HFFc6 (cell line): Measurements from ENCODE around the gene CCDC91. TPM values are rescaled to one million over a fixed set of nuclear protein-coding genes. Genes with fewer than 3 reads are reported as not detected.

ENCODE experiments used
- DNase-seq: peaks from one replicate; pipeline ENCODE4 v3.0.0-alpha.2; 2018
- H3K27ac Mint-ChIP-seq: 2 replicates; pipeline ENCODE4 v1.8.0; 2020; ENCODE audit warnings: mild to moderate bottlenecking, mixed read lengths
- H3K27me3 Mint-ChIP-seq: 2 replicates; pipeline ENCODE4 v1.8.0; 2021; ENCODE audit warnings: mild to moderate bottlenecking, moderate library complexity, mixed read lengths; ENCODE audit not compliant: insufficient read depth
- H3K36me3 Mint-ChIP-seq: 2 replicates; pipeline ENCODE4 v1.8.0; 2021; ENCODE audit warnings: low read depth, mixed read lengths
- H3K4me1 Mint-ChIP-seq: 2 replicates; pipeline ENCODE4 v1.8.0; 2020; ENCODE audit warnings: low read depth, mixed read lengths
- H3K4me3 Mint-ChIP-seq: 2 replicates; pipeline ENCODE4 v1.8.0; 2020; ENCODE audit warnings: mild to moderate bottlenecking, moderate library complexity, mixed read lengths
- H3K9me3 Mint-ChIP-seq: 2 replicates; pipeline ENCODE4 v1.8.0; 2020; ENCODE audit warnings: mild to moderate bottlenecking, mixed read lengths
- total RNA-seq, 6 experiments: library from RNA; stranded (reverse); fragmentation: NEBNext Ultra II Directional; extraction: Animal tissue kit (Norgen Biotek cat#: 25700); gene quantifications; 2 replicates in 1 of 6; 3 replicates in 5 of 6; pipeline ENCODE4 v1.2.3, GENCODE V29; 2021
- TF ChIP-seq, protein P1 (sequence below): fragments of 200-600 bp; sonication (generic); IDR thresholded peaks from 2 replicates; pipeline ENCODE4 v1.5.0; 2021; ENCODE audit warnings: antibody characterized with exemption, mild to moderate bottlenecking

The CCDC91 gene
- total RNA-seq, 6 experiments from 2014 or later: 14.7 to 17.3 (median 16.7) TPM

DNA sequence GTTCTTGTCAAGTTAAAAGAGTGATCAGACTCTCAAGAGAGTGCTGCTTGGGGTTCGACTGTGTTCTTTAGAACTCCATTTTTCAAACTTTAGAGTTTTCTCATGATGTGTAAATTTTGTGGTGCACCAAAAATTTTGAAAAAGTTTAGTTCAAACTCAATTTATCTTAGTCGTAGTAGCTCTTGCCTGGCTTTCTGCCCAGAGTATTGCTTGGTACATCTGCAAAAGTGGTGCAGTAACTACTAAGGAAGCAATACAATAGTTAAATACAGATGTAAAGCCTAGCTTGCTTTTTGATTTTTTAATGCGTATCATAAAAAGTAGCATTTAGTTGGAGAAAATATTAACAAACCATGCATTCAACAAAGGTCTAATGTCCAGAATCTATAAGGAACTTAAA, 9.5 kb upstream of the CCDC91 start:
- DNase-seq: no peak
- Mint-ChIP-seq H3K9me3 (no peaks in the 10 kb centered on the region), H3K36me3 (no peaks in the 10 kb centered on the region; the same call in 1 of the 2 replicates), H3K27me3 (peaks cover 5% of the 10 kb centered on the region), H3K27ac (no peak overlapping the region), H3K4me3 (no peak overlapping the region), H3K4me1 (peaks cover 11% of the 10 kb centered on the region)
- TF ChIP-seq, protein P1, sequence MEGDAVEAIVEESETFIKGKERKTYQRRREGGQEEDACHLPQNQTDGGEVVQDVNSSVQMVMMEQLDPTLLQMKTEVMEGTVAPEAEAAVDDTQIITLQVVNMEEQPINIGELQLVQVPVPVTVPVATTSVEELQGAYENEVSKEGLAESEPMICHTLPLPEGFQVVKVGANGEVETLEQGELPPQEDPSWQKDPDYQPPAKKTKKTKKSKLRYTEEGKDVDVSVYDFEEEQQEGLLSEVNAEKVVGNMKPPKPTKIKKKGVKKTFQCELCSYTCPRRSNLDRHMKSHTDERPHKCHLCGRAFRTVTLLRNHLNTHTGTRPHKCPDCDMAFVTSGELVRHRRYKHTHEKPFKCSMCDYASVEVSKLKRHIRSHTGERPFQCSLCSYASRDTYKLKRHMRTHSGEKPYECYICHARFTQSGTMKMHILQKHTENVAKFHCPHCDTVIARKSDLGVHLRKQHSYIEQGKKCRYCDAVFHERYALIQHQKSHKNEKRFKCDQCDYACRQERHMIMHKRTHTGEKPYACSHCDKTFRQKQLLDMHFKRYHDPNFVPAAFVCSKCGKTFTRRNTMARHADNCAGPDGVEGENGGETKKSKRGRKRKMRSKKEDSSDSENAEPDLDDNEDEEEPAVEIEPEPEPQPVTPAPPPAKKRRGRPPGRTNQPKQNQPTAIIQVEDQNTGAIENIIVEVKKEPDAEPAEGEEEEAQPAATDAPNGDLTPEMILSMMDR: no peak

DNA sequence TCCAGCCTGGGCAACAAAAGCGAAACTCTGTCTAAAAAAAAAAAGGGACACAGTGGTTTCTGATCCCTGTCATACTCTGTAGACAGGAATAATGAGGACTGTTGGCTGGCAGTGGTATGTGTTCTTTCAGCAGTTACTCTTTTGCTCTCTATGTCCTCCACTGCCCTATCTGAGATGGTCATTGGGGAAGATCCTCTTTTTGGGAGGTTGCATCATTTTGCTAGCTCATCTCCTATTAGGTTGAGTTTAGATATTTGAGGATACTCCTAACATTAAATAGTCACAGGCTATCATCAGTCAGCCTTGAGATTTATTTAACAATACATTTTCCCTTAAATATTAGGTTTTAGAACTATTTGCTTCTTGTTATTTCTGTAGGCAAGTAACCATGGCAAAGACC, 5.9 kb upstream of the CCDC91 start:
- peaks cover 15% of the 10 kb centered on the region for H3K36me3 Mint-ChIP-seq
- H3K4me1 Mint-ChIP-seq: peaks cover 3% of the 10 kb centered on the region; the same call in 1 of the 2 replicates
- no peaks in the 10 kb centered on the region for H3K9me3 Mint-ChIP-seq
- no peak overlapping the region for H3K27ac Mint-ChIP-seq
- no peak overlapping the region for H3K4me3 Mint-ChIP-seq
- peaks cover 5% of the 10 kb centered on the region for H3K27me3 Mint-ChIP-seq
- no peak for DNase-seq
- TF ChIP-seq, protein P1: no peak

DNA sequence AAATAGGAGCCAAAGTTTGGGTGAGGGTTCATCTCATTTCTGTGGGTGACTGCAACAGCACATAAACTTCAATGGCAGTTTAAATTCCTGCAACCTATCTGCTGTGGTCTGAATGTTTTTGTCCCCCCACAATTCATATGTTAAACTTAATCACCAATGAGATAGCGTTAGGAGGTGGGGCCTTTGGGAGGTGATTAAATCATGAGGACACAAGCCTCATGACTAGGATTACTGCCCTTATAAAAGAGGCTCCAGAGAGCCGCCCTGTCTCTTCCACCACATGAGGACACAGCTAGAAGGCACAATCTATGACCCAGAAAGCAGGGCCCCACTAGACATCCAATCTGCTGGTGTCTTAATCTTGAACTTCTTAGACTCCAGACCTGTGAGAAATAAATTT, 3.8 kb upstream of the CCDC91 start:
- no peaks in the 10 kb centered on the region for H3K9me3 Mint-ChIP-seq
- no peak for DNase-seq
- H3K36me3 Mint-ChIP-seq: peaks cover 20% of the 10 kb centered on the region
- H3K27ac Mint-ChIP-seq: no peak overlapping the region
- TF ChIP-seq, protein P1: no peak
- H3K4me1 Mint-ChIP-seq: peaks cover 19% of the 10 kb centered on the region
- no peak overlapping the region for H3K4me3 Mint-ChIP-seq
- H3K27me3 Mint-ChIP-seq: peaks cover 9% of the 10 kb centered on the region

DNA sequence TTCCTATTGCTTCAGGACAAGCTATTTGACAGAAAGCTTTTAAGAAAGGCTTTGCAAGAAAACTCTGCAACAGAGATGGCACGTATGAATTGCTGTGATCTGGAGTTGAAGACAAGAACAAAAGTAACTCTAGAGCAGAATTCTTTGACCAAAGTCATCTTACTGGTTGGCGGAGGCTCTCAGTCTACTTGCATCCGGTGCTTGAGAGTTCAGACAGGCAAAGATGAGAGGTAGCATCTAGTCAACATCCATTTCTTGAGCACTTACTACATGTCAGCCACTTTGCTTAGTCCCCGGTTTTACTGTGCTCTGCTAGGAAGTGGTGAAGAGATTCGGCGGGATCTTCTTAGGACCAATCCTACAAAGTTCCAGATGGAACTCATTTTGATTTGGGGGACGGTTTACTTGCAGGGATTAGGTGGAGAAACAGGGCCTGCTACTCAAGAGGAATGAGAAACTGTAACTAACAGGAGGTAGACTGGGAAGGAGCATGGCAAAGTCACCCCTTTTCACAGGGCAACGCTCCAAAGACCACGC, 404 bp upstream of the CCDC91 start:
- Mint-ChIP-seq H3K4me1 (peaks cover 40% of the 10 kb centered on the region), H3K9me3 (no peaks in the 10 kb centered on the region; the same call in 1 of the 2 replicates), H3K36me3 (peaks cover 27% of the 10 kb centered on the region), H3K4me3 (peak overlapping the region; percentile 93), H3K27ac (peak overlapping the region; percentile 100), H3K27me3 (peaks cover 3% of the 10 kb centered on the region; the same call in 1 of the 2 replicates)
- DNase-seq: no peak
- TF ChIP-seq, protein P1: no peak

DNA sequence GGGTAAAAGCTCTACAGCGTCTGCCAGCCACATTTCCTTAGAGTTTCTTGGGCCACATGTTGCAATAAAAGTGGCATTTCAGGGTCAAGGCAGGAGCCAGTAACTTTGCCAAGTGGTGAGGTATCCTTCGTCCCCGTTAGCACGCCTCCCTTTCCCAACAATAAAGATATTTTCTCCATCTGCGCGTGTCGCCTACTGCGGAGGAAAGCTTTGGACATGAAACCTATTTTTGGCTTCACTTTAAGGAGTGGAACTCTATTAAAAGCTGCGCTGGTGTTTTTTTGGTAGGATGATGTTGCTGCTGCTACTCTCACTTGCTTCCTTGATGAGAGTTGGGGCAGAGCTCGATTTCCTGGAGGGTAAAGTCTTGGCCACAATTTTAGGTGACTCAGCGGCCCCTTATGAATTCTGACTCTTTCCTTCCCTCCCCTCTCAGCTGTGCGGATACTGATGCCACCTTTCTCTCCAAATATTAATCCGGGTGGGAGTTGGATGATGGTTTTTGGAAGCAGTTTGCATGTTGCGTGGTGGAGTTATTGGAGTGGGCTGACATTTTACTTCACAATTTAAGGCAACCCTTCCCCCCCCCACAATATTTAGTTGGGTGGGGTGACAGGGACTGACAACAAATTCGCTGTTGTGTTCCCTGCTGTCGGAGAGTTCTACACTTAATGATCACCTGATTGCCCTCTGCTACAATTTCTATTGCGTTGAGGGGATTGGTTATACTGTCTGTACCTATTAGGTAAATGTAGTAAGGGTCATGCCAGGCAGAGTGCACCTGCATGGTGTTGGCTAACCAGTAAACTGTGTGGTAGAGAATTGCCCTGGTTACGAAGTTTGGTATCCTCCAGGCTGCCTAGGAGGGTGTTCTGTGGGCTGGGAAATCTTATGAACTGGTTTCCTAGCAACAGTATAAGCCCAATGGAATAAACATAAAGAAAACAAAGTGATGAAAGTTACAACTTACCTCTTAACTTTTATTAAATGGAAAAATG, 1.1 kb downstream of the CCDC91 start:
- H3K27me3 Mint-ChIP-seq: peaks cover 3% of the 10 kb centered on the region; the same call in 1 of the 2 replicates
- DNase-seq: peak; percentile 32
- no peaks in the 10 kb centered on the region; the same call in 1 of the 2 replicates for H3K9me3 Mint-ChIP-seq
- peak overlapping the region; percentile 93 for H3K4me3 Mint-ChIP-seq
- peaks cover 27% of the 10 kb centered on the region for H3K36me3 Mint-ChIP-seq
- TF ChIP-seq, protein P1: no peak
- H3K27ac Mint-ChIP-seq: peak overlapping the region; percentile 100
- H3K4me1 Mint-ChIP-seq: peaks cover 40% of the 10 kb centered on the region
